AG10803 (cell line): Measurements from ENCODE around the gene OR8A1.

ENCODE experiments used
- DNase-seq: peaks from one replicate; pipeline ENCODE4 v3.0.0; 2010; ENCODE audit warnings: low read depth
- H3K4me3 ChIP-seq: 2 replicates; pipeline ENCODE4 v1.5.1; 2011; ENCODE audit warnings: mild to moderate bottlenecking, low read length, control low read depth
- CTCF ChIP-seq: conservative IDR thresholded peaks from 2 replicates; pipeline ENCODE4 v1.5.1; 2011; ENCODE audit warnings: mild to moderate bottlenecking, low read length, control low read depth, inconsistent platforms

Gene OR8A1

GRCh38 chr11:124577716-124578427 lies 8.1 kb downstream of the OR8A1 start:
- H3K4me3 ChIP-seq: no peak overlapping the region

DNA sequence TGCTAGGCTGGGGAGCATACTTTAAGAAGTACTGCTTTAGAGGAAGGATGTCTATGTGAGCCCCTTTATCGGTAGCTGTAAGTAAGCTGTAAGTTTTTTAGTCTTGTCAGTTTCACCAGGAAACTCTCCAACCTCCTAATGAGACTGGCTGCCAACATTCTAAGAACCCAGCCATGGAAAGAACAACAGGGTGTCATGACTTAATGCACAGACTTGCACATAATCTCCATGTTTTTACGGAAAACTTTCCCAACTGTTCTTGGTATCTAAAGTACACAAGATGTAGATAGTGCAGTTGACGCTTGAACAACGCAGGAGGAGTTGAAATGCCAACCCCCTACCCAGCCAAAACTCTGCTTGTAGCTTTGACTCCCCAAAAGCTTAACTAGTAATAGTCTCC lies 9.0 kb downstream of the OR8A1 start:
- no peak for DNase-seq
- TF ChIP-seq CTCF: no peak
- no peak overlapping the region for H3K4me3 ChIP-seq

More at GRCh38 chr11:124577716-124578427, 8.1 kb downstream of the OR8A1 start:
- DNase-seq: no peak
- no peak for TF ChIP-seq CTCF

- H3K4me3 ChIP-seq: no peak overlapping the region
- no peak for DNase-seq
- TF ChIP-seq CTCF: no peak
Measured at GRCh38 chr11:124581817-124582216, 12.0 kb downstream of the OR8A1 start.

DNA sequence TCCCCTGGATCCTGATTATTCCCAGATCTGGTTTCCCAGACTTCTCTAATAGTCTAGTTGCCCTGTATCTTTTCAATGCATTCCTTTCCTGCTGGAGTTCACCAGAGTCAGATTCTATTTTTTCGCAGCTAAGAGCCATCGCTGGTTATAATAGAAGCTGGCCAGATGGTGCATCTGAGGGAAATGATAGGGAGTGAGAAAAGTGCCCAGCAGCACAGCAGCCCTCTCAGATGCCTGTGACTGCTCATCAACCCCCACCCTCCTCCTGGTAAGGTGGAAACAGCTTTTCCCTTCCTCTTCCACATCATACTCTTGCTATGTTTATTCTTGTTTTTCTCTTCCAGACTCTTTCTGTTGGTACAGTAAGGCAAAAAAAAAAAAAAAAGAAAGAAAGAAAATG lies 12.8 kb downstream of the OR8A1 start:
- TF ChIP-seq CTCF: no peak
- no peak overlapping the region for H3K4me3 ChIP-seq
- no peak for DNase-seq

DNA sequence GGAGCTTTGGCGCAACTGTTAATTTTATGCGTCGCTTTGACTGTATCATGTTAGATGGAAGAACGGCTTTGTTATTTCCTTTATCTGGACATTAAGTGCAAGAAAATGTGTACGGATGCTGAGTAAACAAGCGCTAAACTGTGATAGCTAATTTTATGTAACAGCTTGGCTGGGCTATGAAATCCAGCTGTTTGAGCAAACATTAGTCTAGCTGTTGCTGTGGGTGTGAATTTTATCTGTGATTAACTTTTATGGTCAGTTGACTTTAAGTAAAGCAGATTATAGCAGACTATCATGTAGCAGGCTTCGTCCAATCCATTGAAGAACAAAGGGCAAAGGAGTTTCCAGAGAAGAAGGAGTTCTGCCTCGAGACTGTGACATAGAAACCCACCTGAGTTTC lies 14.0 kb downstream of the OR8A1 start:
- TF ChIP-seq CTCF: no peak
- H3K4me3 ChIP-seq: no peak overlapping the region
- no peak for DNase-seq

DNA sequence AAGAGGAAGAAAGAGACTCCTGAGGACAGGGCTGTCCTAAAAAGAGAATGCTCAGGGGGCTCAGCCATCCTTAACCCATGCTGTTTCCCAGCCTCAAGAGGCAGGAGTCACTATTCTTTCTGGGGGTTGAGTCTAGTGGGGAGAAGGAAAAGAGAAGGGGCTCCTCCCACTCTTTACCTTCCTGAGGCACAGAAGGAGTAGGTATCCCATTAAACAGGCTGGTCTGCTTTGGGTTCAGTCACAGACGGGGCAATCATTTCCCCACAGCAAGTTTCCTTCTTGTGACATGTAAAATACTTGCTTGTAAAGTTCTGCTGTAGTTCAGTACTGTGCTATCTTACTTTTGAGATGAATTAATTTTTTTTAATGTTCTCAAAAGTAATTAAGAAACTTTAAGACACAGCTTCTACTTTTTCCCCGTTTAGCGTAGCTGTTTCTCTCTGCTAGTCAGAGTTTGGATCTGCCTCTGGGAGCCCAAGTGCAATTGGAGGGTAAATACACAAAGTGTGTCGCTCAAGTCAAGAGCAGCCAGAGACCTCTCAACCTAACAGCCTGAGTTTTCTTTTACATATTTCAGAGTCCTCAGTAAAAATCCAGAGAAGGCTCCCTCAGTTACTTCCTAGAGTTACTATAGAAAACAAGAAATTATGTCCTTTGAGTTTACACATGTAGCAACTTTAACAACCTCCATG lies 15.0 kb downstream of the OR8A1 start:
- no peak for DNase-seq
- no peak for TF ChIP-seq CTCF
- no peak overlapping the region for H3K4me3 ChIP-seq
